Hepatocyte (in vitro differentiated cells): ENCODE measurements around the gene SENP7. TPM values are rescaled to one million over a fixed set of nuclear protein-coding genes. Genes with fewer than 3 reads are reported as not detected.

Source experiments
- DNase-seq: peaks from one replicate; pipeline ENCODE4 v3.0.0-alpha.2; 2016; ENCODE audit warnings: low spot score
- H2AFZ ChIP-seq: fragments of 200-600 bp; sonication (generic); 2 replicates; pipeline ENCODE4 v1.6.0; 2016; ENCODE audit warnings: antibody characterized with exemption, mild to moderate bottlenecking
- H3K27ac ChIP-seq: fragments of 200-600 bp; sonication (generic); 2 replicates; pipeline ENCODE4 v1.5.1; 2016; ENCODE audit warnings: mild to moderate bottlenecking
- H3K27me3 ChIP-seq: fragments of 200-600 bp; sonication (generic); 2 replicates; pipeline ENCODE4 v1.6.1; 2016
- H3K36me3 ChIP-seq: fragments of 200-600 bp; sonication (generic); replicated peaks from 2 replicates; pipeline ENCODE4 v1.5.1; 2016; ENCODE audit warnings: low read depth; ENCODE audit not compliant: insufficient read depth
- H3K4me1 ChIP-seq: fragments of 200-600 bp; sonication (generic); 2 replicates; pipeline ENCODE4 v1.5.1; 2016; ENCODE audit warnings: mild to moderate bottlenecking, moderate library complexity; ENCODE audit not compliant: insufficient read depth
- H3K4me2 ChIP-seq: fragments of 200-600 bp; sonication (generic); 2 replicates; pipeline ENCODE4 v1.6.0; 2016
- H3K4me3 ChIP-seq: fragments of 200-600 bp; sonication (generic); 2 replicates; pipeline ENCODE4 v1.5.1; 2016; ENCODE audit warnings: mild to moderate bottlenecking
- H3K79me2 ChIP-seq: fragments of 200-600 bp; sonication (generic); 2 replicates; pipeline ENCODE4 v1.6.0; 2017; ENCODE audit warnings: mild to moderate bottlenecking
- H3K9me2 ChIP-seq: fragments of 200-600 bp; sonication (generic); replicated peaks from 2 replicates; pipeline ENCODE4 v1.6.0; 2017; ENCODE audit warnings: mild to moderate bottlenecking; ENCODE audit not compliant: insufficient read depth
- H3K9me3 ChIP-seq: fragments of 200-600 bp; sonication (generic); 2 replicates; pipeline ENCODE4 v1.5.1; 2016; ENCODE audit warnings: low read depth, mild to moderate bottlenecking
- H4K20me1 ChIP-seq: fragments of 200-600 bp; sonication (generic); 2 replicates; pipeline ENCODE4 v1.6.0; 2016; ENCODE audit warnings: mild to moderate bottlenecking; ENCODE audit not compliant: insufficient read depth, poor library complexity, severe bottlenecking
- EZH2 ChIP-seq: fragments of 200-600 bp; sonication (generic); IDR thresholded peaks from 2 replicates; pipeline ENCODE4 v1.6.1; 2016; ENCODE audit warnings: antibody characterized with exemption, mild to moderate bottlenecking, borderline replicate concordance
- EZH2phosphoT487 ChIP-seq: fragments of 200-600 bp; sonication (generic); IDR thresholded peaks from one replicate; pipeline ENCODE4 v1.6.1; 2018; ENCODE audit warnings: antibody characterized with exemption, mild to moderate bottlenecking, low read depth, moderate library complexity; ENCODE audit not compliant: unreplicated experiment, severe bottlenecking
- WGBS: methylation state at CpG from one replicate; pipeline ENCODE4 v1.1.6; 2016; ENCODE audit warnings: low lambda C conversion rate; ENCODE audit errors: missing lambda C conversion rate; 5-methylcytosine and 5-hydroxymethylcytosine counted together
- polyA plus RNA-seq: library from polyadenylated mRNA; unstranded; fragments of >200 nt; fragmentation: Nextera tagmentation; extraction: Ambion mirVana; gene quantifications from 2 replicates; pipeline ENCODE4 v1.2.1, GENCODE V29; 2016
- total RNA-seq: library from RNA; depleted of rRNA; stranded (reverse); fragments of >200 nt; gene quantifications from 2 replicates; pipeline ENCODE4 v1.2.3, GENCODE V29; 2014
- TF ChIP-seq, protein P1 (sequence below): fragments of 200-600 bp; sonication (generic); IDR thresholded peaks from 2 replicates; pipeline ENCODE4 v1.5.1; 2016; ENCODE audit warnings: antibody characterized with exemption, mild to moderate bottlenecking; ENCODE audit not compliant: poor library complexity

Gene SENP7
- total and polyA plus RNA-seq, 2 experiments from 2014 or later: 7.7 to 40.9 TPM

GRCh38 chr3:101527441-101527840 lies 14.4 kb upstream of the SENP7 start:
- DNase-seq: no peak
- H3K36me3 ChIP-seq: no peaks in the 10 kb centered on the region
- 58% methylated on average over 4 of the region's 4 CpGs for WGBS
- H4K20me1 ChIP-seq: no peaks in the 10 kb centered on the region
- no peak overlapping the region for H2AFZ ChIP-seq
- H3K27ac ChIP-seq: no peak overlapping the region
- no peaks in the 10 kb centered on the region for H3K9me2 ChIP-seq
- no peak overlapping the region for H3K4me3 ChIP-seq
- no peaks in the 10 kb centered on the region for H3K79me2 ChIP-seq
- H3K27me3 ChIP-seq: no peaks in the 10 kb centered on the region
- H3K4me2 ChIP-seq: no peak overlapping the region
- no peaks in the 10 kb centered on the region for H3K9me3 ChIP-seq
- H3K4me1 ChIP-seq: peaks cover 9% of the 10 kb centered on the region
- no peak for TF ChIP-seq EZH2phosphoT487
- TF ChIP-seq, protein P1, sequence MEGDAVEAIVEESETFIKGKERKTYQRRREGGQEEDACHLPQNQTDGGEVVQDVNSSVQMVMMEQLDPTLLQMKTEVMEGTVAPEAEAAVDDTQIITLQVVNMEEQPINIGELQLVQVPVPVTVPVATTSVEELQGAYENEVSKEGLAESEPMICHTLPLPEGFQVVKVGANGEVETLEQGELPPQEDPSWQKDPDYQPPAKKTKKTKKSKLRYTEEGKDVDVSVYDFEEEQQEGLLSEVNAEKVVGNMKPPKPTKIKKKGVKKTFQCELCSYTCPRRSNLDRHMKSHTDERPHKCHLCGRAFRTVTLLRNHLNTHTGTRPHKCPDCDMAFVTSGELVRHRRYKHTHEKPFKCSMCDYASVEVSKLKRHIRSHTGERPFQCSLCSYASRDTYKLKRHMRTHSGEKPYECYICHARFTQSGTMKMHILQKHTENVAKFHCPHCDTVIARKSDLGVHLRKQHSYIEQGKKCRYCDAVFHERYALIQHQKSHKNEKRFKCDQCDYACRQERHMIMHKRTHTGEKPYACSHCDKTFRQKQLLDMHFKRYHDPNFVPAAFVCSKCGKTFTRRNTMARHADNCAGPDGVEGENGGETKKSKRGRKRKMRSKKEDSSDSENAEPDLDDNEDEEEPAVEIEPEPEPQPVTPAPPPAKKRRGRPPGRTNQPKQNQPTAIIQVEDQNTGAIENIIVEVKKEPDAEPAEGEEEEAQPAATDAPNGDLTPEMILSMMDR: no peak
- no peak for TF ChIP-seq EZH2

DNA sequence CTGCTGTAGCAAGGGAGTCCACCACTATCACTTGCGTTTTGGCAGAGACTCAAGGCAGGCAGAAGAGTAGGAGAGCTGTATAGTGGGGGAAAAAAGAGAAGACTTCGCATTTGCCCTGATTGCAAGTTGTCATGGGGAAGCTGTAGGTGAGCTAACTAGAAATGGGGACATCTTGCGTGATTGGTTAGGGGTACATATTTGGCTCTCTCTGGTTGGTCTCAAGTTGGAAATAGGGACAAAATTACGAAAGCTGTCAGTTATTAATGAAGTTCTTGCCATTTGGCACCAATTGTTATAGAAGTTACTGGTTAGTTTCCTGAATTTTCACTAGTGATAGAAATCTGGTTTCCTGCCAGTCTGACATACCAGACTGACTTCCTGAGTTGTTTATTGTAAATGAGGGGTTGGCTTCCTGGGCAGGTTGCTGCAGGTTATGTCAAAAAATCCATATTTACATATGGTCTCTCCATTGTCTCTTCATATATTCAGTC lies 8.2 kb upstream of the SENP7 start:
- H3K36me3 ChIP-seq: no peaks in the 10 kb centered on the region
- no peaks in the 10 kb centered on the region for H3K9me2 ChIP-seq
- no peaks in the 10 kb centered on the region for H3K79me2 ChIP-seq
- H3K4me3 ChIP-seq: no peak overlapping the region
- 88% methylated on average over 4 of the region's 4 CpGs for WGBS
- H2AFZ ChIP-seq: no peak overlapping the region
- H3K27ac ChIP-seq: no peak overlapping the region
- H3K4me1 ChIP-seq: peaks cover 6% of the 10 kb centered on the region
- no peaks in the 10 kb centered on the region for H4K20me1 ChIP-seq
- DNase-seq: no peak
- no peak overlapping the region for H3K4me2 ChIP-seq
- no peaks in the 10 kb centered on the region for H3K9me3 ChIP-seq
- no peaks in the 10 kb centered on the region for H3K27me3 ChIP-seq
- TF ChIP-seq EZH2phosphoT487 (no peak), EZH2 (no peak)
- TF ChIP-seq, protein P1: no peak

DNA sequence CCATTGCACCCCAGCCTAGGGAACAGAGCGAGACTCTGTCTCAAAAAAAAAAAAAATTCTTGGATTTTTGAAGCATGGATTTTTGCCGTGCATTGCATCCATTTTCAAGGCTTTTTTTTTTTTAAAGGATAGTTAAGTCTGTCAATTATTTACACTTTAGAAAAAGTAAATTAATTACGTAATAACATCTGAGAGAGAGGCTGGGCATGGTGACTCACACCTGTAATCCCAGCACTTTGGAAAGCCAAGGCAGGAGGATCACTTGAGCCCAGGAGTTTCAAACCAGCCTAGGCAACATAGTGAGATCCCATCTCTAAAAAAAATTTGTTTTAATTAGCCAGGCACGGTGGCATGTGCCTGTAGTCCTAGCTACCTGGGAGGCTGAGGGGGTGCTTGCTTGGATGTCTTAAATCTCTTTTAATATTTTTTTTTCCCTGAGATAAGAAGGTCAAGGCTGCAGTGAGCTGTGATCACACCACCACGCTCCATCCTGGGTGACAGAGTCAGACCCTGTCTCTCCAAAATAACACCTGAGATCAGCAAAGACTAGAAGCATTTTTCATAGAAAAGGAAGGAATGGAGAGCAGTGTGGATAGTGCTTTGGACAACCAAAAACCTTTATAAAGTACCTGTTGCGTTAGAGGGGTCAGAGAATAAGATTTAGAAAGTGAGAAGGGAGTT lies 6.8 kb upstream of the SENP7 start:
- no peak overlapping the region for H3K4me3 ChIP-seq
- no peaks in the 10 kb centered on the region for H3K27me3 ChIP-seq
- H2AFZ ChIP-seq: no peak overlapping the region
- peak overlapping the region; percentile 85 for H3K27ac ChIP-seq
- H4K20me1 ChIP-seq: no peaks in the 10 kb centered on the region
- no peaks in the 10 kb centered on the region for H3K79me2 ChIP-seq
- H3K9me2 ChIP-seq: no peaks in the 10 kb centered on the region
- no peak for TF ChIP-seq EZH2phosphoT487
- DNase-seq: peak; percentile 30
- H3K9me3 ChIP-seq: no peaks in the 10 kb centered on the region
- no peaks in the 10 kb centered on the region for H3K36me3 ChIP-seq
- peaks cover 6% of the 10 kb centered on the region for H3K4me1 ChIP-seq
- peak overlapping the region; percentile 23 for H3K4me2 ChIP-seq
- 63% methylated on average over 6 of the region's 6 CpGs for WGBS

- Histone ChIP-seq H3K9me2 (no peaks in the 10 kb centered on the region), H3K9me3 (no peaks in the 10 kb centered on the region), H3K4me2 (no peak overlapping the region), H3K4me3 (no peak overlapping the region), H4K20me1 (no peaks in the 10 kb centered on the region), H3K27ac (no peak overlapping the region), H3K36me3 (no peaks in the 10 kb centered on the region), H3K79me2 (no peaks in the 10 kb centered on the region), H3K27me3 (no peaks in the 10 kb centered on the region), H2AFZ (no peak overlapping the region), H3K4me1 (peaks cover 6% of the 10 kb centered on the region)
- peak; percentile 9 for DNase-seq
- TF ChIP-seq EZH2: no peak
- TF ChIP-seq, protein P1: no peak
- TF ChIP-seq EZH2phosphoT487: no peak
- 83% methylated on average over 3 of the region's 3 CpGs for WGBS
These were observed 5.4 kb upstream of the SENP7 start for GRCh38 chr3:101518421-101518871.
